OCI-LY3 (cell line): Measurements from ENCODE around the gene MAPK7.

Experiments
- H2AFZ ChIP-seq: fragments of 200-600, 300-600 bp; shearing (Covaris generic); 2 replicates; pipeline ENCODE4 v1.6.0; 2014; ENCODE audit warnings: antibody characterized with exemption, low read depth, low read length
- H3K27ac ChIP-seq: fragments of 200-600, 300-600 bp; sonication (generic); 2 replicates; pipeline ENCODE4 v1.5.1; 2014; ENCODE audit warnings: mild to moderate bottlenecking, low read length, moderate library complexity, mixed read lengths
- H3K27me3 ChIP-seq: fragments of 200-600, 300-600 bp; sonication (generic); 2 replicates; pipeline ENCODE4 v1.6.1; 2014; ENCODE audit warnings: low read depth, low read length, mixed read lengths
- H3K36me3 ChIP-seq: fragments of 200-600, 300-600 bp; sonication (generic); replicated peaks from 2 replicates; pipeline ENCODE3; 2014; ENCODE audit warnings: low read depth, low read length, mixed read lengths
- H3K4me1 ChIP-seq: fragments of 300-600, 200-600 bp; sonication (generic); 2 replicates; pipeline ENCODE4 v1.6.1; 2014; ENCODE audit warnings: low read length, mixed read lengths
- H3K4me2 ChIP-seq: fragments of 200-600, 300-600 bp; sonication (generic); 2 replicates; pipeline ENCODE4 v1.6.1; 2014; ENCODE audit warnings: low read length, mixed read lengths
- H3K4me3 ChIP-seq: fragments of 300-600, 200-600 bp; sonication (generic); 2 replicates; pipeline ENCODE4 v1.5.1; 2014; ENCODE audit warnings: antibody characterized with exemption, mild to moderate bottlenecking, low read length, moderate library complexity
- H3K79me2 ChIP-seq: fragments of 300-600, 200-600 bp; shearing (Covaris generic); 2 replicates; pipeline ENCODE4 v1.6.1; 2014; ENCODE audit warnings: mild to moderate bottlenecking, low read length, mixed read lengths
- H3K9ac ChIP-seq: fragments of 300-600, 200-600 bp; shearing (Covaris generic); 2 replicates; pipeline ENCODE4 v1.6.0; 2014; ENCODE audit warnings: mild to moderate bottlenecking, low read length, moderate library complexity
- H3K9me3 ChIP-seq: fragments of 200-600, 300-600 bp; shearing (Covaris generic); 2 replicates; pipeline ENCODE4 v1.6.1; 2014; ENCODE audit warnings: low read length, mixed read lengths; ENCODE audit not compliant: insufficient read depth
- H4K20me1 ChIP-seq: fragments of 200-600, 300-600 bp; sonication (generic); 2 replicates; pipeline ENCODE4 v1.6.1; 2016; ENCODE audit warnings: low read length, mixed read lengths; ENCODE audit not compliant: insufficient read depth
- CTCF ChIP-seq: fragments of 200-600, 300-600 bp; sonication (generic); IDR thresholded peaks from 2 replicates; pipeline ENCODE4 v1.5.1; 2014; ENCODE audit warnings: antibody characterized with exemption, low read length, low read depth
- EZH2phosphoT487 ChIP-seq: fragments of 200-600 bp; shearing (Covaris generic); IDR thresholded peaks from 2 replicates; pipeline ENCODE4 v1.6.1; 2018; ENCODE audit warnings: antibody characterized with exemption, mixed run types, low read depth

MAPK7 gene

DNA sequence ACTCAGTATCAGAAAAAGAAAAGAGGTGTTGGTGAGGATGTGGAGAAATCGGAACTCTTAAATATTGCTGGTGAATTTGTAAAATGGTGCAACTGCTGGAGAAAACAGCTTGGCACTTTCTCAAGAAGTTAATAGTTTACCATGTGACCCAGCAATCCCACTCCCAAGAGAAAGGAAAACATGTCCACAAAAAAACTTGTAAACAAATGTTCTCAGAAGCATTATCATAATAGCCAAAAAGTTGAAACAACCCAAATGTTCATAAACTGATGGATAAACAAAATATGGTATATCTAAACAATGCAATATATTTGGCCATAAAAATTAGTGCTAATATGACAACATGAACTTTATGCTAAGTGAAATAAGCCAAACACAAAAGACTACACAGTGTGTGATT is 2.6 kb upstream of the MAPK7 start:
- Histone ChIP-seq H3K4me3 (no peak overlapping the region), H3K27ac (no peak overlapping the region), H3K27me3 (no peaks in the 10 kb centered on the region), H3K36me3 (no peaks in the 10 kb centered on the region), H2AFZ (no peak overlapping the region), H3K4me2 (no peak overlapping the region), H3K79me2 (no peaks in the 10 kb centered on the region), H3K4me1 (0 out of 2 replicates have a peak, but pooled peaks cover under 1% of the 10 kb centered on the region), H3K9me3 (no peaks in the 10 kb centered on the region), H4K20me1 (no peaks in the 10 kb centered on the region), H3K9ac (no peak overlapping the region)
- TF ChIP-seq EZH2phosphoT487 = no peak
- no peak for TF ChIP-seq CTCF

- Histone ChIP-seq H2AFZ (no peak overlapping the region), H3K9ac (peak overlapping the region; percentile 75)
These were observed 1.5 kb upstream of the MAPK7 start for GRCh38 chr17:19376811-19377210.

GRCh38 chr17:19377602-19378415 is 489 bp upstream of the MAPK7 start:
- peak overlapping the region; percentile 85 for H3K4me3 ChIP-seq
- H3K36me3 ChIP-seq = no peaks in the 10 kb centered on the region
- H3K9ac ChIP-seq = peak overlapping the region; percentile 75
- H3K27me3 ChIP-seq = no peaks in the 10 kb centered on the region
- H3K4me1 ChIP-seq = no peaks in the 10 kb centered on the region
- H4K20me1 ChIP-seq = no peaks in the 10 kb centered on the region
- H3K9me3 ChIP-seq = no peaks in the 10 kb centered on the region
- TF ChIP-seq CTCF = no peak
- TF ChIP-seq EZH2phosphoT487 = no peak
- peak overlapping the region; percentile 76 for H3K27ac ChIP-seq
- H2AFZ ChIP-seq = 0 out of 2 replicates have a peak overlapping the region, but pooled peaks have one; percentile 65
- H3K4me2 ChIP-seq = peak overlapping the region; percentile 76
- H3K79me2 ChIP-seq = no peaks in the 10 kb centered on the region

More at GRCh38 chr17:19376811-19377210, 1.5 kb upstream of the MAPK7 start:
- Histone ChIP-seq H3K4me3 (peak overlapping the region; percentile 85), H3K36me3 (no peaks in the 10 kb centered on the region), H3K4me2 (peak overlapping the region; percentile 76), H4K20me1 (no peaks in the 10 kb centered on the region), H3K27ac (no peak overlapping the region), H3K9me3 (no peaks in the 10 kb centered on the region), H3K4me1 (no peaks in the 10 kb centered on the region), H3K27me3 (no peaks in the 10 kb centered on the region), H3K79me2 (no peaks in the 10 kb centered on the region)
- TF ChIP-seq CTCF (no peak), EZH2phosphoT487 (no peak)

- Histone ChIP-seq H3K9me3 (no peaks in the 10 kb centered on the region), H3K4me3 (no peak overlapping the region), H3K4me1 (no peaks in the 10 kb centered on the region), H3K27me3 (no peaks in the 10 kb centered on the region), H3K27ac (no peak overlapping the region), H4K20me1 (no peaks in the 10 kb centered on the region), H3K9ac (no peak overlapping the region), H3K79me2 (no peaks in the 10 kb centered on the region), H2AFZ (no peak overlapping the region), H3K36me3 (no peaks in the 10 kb centered on the region), H3K4me2 (no peak overlapping the region)
- TF ChIP-seq EZH2phosphoT487 (no peak), CTCF (no peak)
These were observed 1.2 kb downstream of the MAPK7 start for GRCh38 chr17:19379361-19380065.
